ENCODE results near the gene PTPRR. TPM values are rescaled to one million over a fixed set of nuclear protein-coding genes. Genes with fewer than 3 reads are reported as not detected.

Gene PTPRR
- total and polyA plus RNA-seq, 7 donors = 0.99 to 38.6 (median 4.2) TPM

DNA sequence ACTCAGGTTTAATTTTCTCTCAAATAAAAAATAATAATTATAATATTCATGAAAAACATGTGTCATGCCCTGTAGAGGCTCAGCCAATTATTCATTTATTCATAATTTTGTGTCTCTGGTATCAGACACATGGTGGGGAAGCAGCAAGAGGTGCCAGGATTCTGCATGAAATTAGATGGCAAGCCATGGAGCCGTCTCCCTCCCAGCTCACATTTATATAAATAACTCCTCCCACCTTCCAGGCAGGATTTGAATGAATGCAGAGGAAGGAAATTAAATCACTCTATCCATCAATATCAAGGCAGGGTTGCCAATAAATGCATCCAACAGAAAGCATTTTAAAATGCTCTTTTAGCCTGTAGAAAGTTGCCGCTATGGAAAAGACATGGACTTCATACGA lies 98.1 kb downstream of the PTPRR start:
- H3K27me3 ChIP-seq = no peaks in the 10 kb centered on the region
- no peak overlapping the region for H3K27ac ChIP-seq
- intact Hi-C loops (cut with DNase I) = no loop called here
- no peaks in the 10 kb centered on the region for H3K4me1 ChIP-seq
- H3K9me3 ChIP-seq = no peaks in the 10 kb centered on the region
- no peak overlapping the region for H3K4me3 ChIP-seq
- TF ChIP-seq POLR2AphosphoS5 (IDR thresholded peaks at IDR 0.05) = no peak
- TF ChIP-seq POLR2A (IDR thresholded peaks at IDR 0.05) = no peak
- TF ChIP-seq EP300 (IDR thresholded peaks at IDR 0.05) = no peak
- H3K36me3 ChIP-seq = no peaks in the 10 kb centered on the region
- 86 to 88% methylated on average over 3 of the region's 3 CpGs for WGBS, 2 donors
- no peak for DNase-seq

GRCh38 chr12:70815971-70816391 lies 104.6 kb downstream of the PTPRR start:
- no peaks in the 10 kb centered on the region for H3K4me1 ChIP-seq
- 18 to 59% methylated on average over 2 of the region's 2 CpGs for WGBS, 2 donors
- intact Hi-C loops (cut with DNase I) = no loop called here

DNA sequence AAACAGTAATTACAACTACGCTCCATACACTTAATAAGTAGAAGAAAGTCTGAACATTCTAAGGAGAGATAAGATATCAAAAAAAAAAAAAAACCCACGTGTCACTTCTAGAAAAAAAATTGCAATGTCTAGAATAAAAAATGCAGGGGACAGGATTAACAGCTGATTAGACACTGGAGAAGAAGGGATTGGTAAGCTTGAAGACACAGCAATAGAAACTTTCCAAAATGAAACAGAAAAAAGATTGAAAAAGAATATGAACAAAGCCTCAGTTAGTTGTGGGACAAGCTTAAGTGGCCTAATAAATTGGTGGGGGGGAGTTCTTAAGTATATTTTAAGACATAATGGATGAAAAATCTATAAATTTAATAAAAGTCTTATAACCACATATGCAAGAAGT lies 105.5 kb downstream of the PTPRR start:
- Histone ChIP-seq H3K36me3 (no peaks in the 10 kb centered on the region), H3K4me1 (no peaks in the 10 kb centered on the region), H3K9me3 (no peaks in the 10 kb centered on the region), H3K27me3 (no peaks in the 10 kb centered on the region), H3K4me3 (no peak overlapping the region), H3K27ac (no peak overlapping the region)
- TF ChIP-seq POLR2A (IDR thresholded peaks at IDR 0.05) (no peak), POLR2AphosphoS5 (IDR thresholded peaks at IDR 0.05) (no peak), CTCF (IDR thresholded peaks at IDR 0.05) (no peak), EP300 (IDR thresholded peaks at IDR 0.05) (no peak)
- DNase-seq = no peak
- WGBS, 2 donors = 95 to 100% methylated on average over 2 of the region's 2 CpGs
- intact Hi-C loops (cut with DNase I) = no loop called here

More at GRCh38 chr12:70815971-70816391, 104.6 kb downstream of the PTPRR start:
- no peak overlapping the region for H3K27ac ChIP-seq
- H3K4me3 ChIP-seq = no peak overlapping the region
- no peaks in the 10 kb centered on the region for H3K27me3 ChIP-seq
- TF ChIP-seq POLR2AphosphoS5 (IDR thresholded peaks at IDR 0.05) = no peak
- no peak for TF ChIP-seq POLR2A (IDR thresholded peaks at IDR 0.05)
- TF ChIP-seq CTCF (IDR thresholded peaks at IDR 0.05) = no peak
- TF ChIP-seq EP300 (IDR thresholded peaks at IDR 0.05) = no peak
- no peaks in the 10 kb centered on the region for H3K36me3 ChIP-seq
- H3K9me3 ChIP-seq = no peaks in the 10 kb centered on the region
- DNase-seq = no peak

DNA sequence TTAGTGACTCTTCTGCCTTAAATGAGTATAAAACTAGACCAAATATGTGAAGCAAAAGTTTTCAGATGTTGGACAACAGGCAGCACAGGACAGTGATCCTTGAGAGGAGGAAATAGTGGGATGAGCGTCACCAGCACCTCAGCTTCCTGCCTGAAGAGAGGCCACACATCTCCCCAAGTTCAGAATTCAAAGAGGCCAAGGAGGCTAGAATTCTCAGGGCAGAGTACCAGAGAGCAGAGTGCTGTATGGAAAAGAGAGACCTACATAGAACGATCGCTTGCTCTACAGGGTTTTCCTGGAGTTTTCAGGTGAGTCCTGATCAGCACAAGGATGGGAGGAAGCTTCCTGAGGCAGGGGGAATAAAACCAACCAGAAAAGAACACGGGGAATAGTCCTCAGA lies 107.0 kb downstream of the PTPRR start:
- Histone ChIP-seq H3K4me3 (no peak overlapping the region), H3K36me3 (no peaks in the 10 kb centered on the region), H3K27ac (no peak overlapping the region), H3K4me1 (no peaks in the 10 kb centered on the region), H3K27me3 (no peaks in the 10 kb centered on the region), H3K9me3 (no peaks in the 10 kb centered on the region)
- intact Hi-C loops (cut with DNase I) = no loop called here
- 77 to 89% methylated on average over 4 of the region's 4 CpGs for WGBS, 2 donors
- DNase-seq = no peak
- no peak for TF ChIP-seq POLR2AphosphoS5 (IDR thresholded peaks at IDR 0.05)
- TF ChIP-seq POLR2A (IDR thresholded peaks at IDR 0.05) = no peak
- no peak for TF ChIP-seq EP300 (IDR thresholded peaks at IDR 0.05)
- no peak for TF ChIP-seq CTCF (IDR thresholded peaks at IDR 0.05)

- H3K27ac ChIP-seq = no peak overlapping the region
Measured at GRCh38 chr12:70812136-70812535, 108.4 kb downstream of the PTPRR start.

More at GRCh38 chr12:70812136-70812535, 108.4 kb downstream of the PTPRR start:
- no peaks in the 10 kb centered on the region for H3K36me3 ChIP-seq
- no peak overlapping the region for H3K4me3 ChIP-seq
- intact Hi-C loops (cut with DNase I) = no loop called here
- no peak for DNase-seq
- 18 to 58% methylated on average over 3 of the region's 3 CpGs for WGBS, 2 donors
- H3K27me3 ChIP-seq = no peaks in the 10 kb centered on the region
- H3K4me1 ChIP-seq = no peaks in the 10 kb centered on the region
- H3K9me3 ChIP-seq = no peaks in the 10 kb centered on the region
- TF ChIP-seq CTCF (IDR thresholded peaks at IDR 0.05) = no peak
- TF ChIP-seq EP300 (IDR thresholded peaks at IDR 0.05) = no peak
- no peak for TF ChIP-seq POLR2A (IDR thresholded peaks at IDR 0.05)
- TF ChIP-seq POLR2AphosphoS5 (IDR thresholded peaks at IDR 0.05) = no peak
